ENCODE data around the gene CCDC7. TPM values are rescaled to one million over a fixed set of nuclear protein-coding genes. Genes with fewer than 3 reads are reported as not detected.
"Not testable (repeated sequence)": the region's sequence is repeated elsewhere in the genome, so short reads cannot be mapped to it uniquely, and the experiment has no call there.

The CCDC7 gene
- total RNA-seq: 10 to 100 TPM in 6 of 8 experiments, 1 to 10 TPM in 2; 4.1 to 59.0 (median 19.5) TPM

- in situ Hi-C loops (cut with MboI; ENCODE audit: low pct_unique_long_range_greater_than_20kb in 2 of 9, low sequenced_read_pairs in 9 of 9, unreplicated experiment in 9 of 9): no loop called here
- H3K4me3 ChIP-seq: peak within 1 kb of the TSS; percentile 45 to 84 (median 66)
- peak; percentile 94 to 98 (median 96) for ATAC-seq (replicated peaks in 6 of 8)
- H3K27ac ChIP-seq: peak within 1 kb of the TSS; percentile 87 to 97
- peaks cover 9 to 15% of the 10 kb centered on the region in 2 donors for H3K4me1 ChIP-seq (replicated peaks in 1 of 2)
- 0 to 7% (median 0%) methylated on average over 2 to 12 of the region's 53 CpGs; no CpG with 5 or more reads in 1 of the 10 experiments for WGBS, 10 experiments
Measured at GRCh38 chr10:32445740-32446535, at the start of gene CCDC7. Gene CCDC7, plus strand, starts transcription at chr10:32446140. Its CDS starts 5,503 bp downstream, at chr10:32451643.

DNA sequence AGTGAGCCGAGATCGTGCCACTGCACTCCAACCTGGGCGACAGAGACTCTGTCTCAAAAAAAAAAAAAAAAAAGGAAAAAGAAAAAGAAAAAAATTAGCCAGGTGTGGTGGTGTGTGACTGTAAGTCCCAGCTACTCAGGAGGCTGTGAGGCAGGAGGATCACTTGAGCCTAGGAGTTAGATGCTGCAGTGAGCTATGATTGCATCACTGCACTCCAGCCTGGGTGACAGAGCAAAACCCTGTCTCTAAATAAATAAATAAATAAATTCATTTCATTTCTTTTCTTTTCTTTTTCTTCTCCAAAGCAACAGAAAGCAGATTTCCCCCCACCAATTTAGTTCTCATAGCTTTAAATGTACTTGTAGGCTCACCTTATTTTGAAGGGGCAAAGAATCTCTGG, 48.8 kb upstream of the CCDC7 start:
- ATAC-seq (replicated peaks in 6 of 8); H3K27ac ChIP-seq; H3K4me3 ChIP-seq; in situ Hi-C loops (cut with MboI; ENCODE audit: low pct_unique_long_range_greater_than_20kb in 2 of 9, low sequenced_read_pairs in 9 of 9, unreplicated experiment in 9 of 9); H3K4me1 ChIP-seq (replicated peaks in 1 of 2): not testable (repeated sequence)
- WGBS, 10 experiments: 92 to 100% (median 100%) methylated on average over 1 to 3 of the region's 3 CpGs; no CpG with 5 or more reads in 7 of the 10 experiments

DNA sequence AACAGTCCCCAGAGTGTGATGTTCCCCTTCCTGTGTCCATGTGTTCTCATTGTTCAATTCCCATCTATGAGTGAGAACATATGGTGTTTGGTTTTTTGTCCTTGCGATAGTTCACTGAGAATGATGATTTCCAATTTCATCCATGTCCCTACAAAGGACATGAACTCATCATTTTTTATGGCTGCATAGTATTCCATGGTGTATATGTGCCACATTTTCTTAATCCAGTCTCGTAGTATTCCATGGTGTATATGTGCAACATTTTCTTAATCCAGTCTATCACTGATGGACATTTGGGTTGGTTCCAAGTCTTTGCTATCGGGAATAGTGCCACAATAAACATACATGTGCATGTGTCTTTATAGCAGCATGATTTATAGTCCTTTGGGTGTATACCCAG, 46.2 kb upstream of the CCDC7 start:
- ATAC-seq (replicated peaks in 6 of 8); H3K4me1 ChIP-seq (replicated peaks in 1 of 2); H3K27ac ChIP-seq; in situ Hi-C loops (cut with MboI; ENCODE audit: low pct_unique_long_range_greater_than_20kb in 2 of 9, low sequenced_read_pairs in 9 of 9, unreplicated experiment in 9 of 9); H3K4me3 ChIP-seq: not testable (repeated sequence)
- WGBS, 10 experiments: 24 to 100% methylated on average over 1 to 2 of the region's 3 CpGs; no CpG with 5 or more reads in 8 of the 10 experiments

DNA sequence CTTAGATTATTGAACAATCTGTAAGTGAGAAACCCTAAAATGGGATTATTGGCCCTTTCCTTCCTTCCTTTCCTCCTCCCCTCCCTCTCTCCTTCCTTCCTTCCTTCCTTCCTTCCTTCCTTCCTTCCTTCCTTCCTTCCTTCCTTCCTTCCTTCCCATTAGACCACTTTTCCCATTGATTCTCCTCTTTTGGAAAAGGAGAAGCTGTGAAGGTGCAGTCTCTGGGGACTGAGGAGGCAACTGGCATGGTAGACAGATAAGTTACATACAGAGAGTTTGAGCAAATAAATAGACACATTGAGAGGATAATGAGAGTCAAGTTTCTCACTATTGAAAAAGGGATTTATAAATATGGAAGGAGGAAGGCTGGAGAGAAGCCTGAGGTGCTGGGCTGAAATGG, 45.0 kb upstream of the CCDC7 start:
- no peak for ATAC-seq (replicated peaks in 6 of 8)
- Histone ChIP-seq H3K4me1 (replicated peaks in 1 of 2) (no peaks in the 10 kb centered on the region), H3K27ac (no peak overlapping the region), H3K4me3 (no peak overlapping the region)
- in situ Hi-C loops (cut with MboI; ENCODE audit: low pct_unique_long_range_greater_than_20kb in 2 of 9, low sequenced_read_pairs in 9 of 9, unreplicated experiment in 9 of 9): no loop called here

- no peak for ATAC-seq (replicated peaks in 6 of 8)
- no peaks in the 10 kb centered on the region for H3K4me1 ChIP-seq (replicated peaks in 1 of 2)
- WGBS, 10 experiments: 0 to 100% (median 84%) methylated on average over 1 to 4 of the region's 4 CpGs
- no peak overlapping the region for H3K4me3 ChIP-seq
- in situ Hi-C loops (cut with MboI; ENCODE audit: low pct_unique_long_range_greater_than_20kb in 2 of 9, low sequenced_read_pairs in 9 of 9, unreplicated experiment in 9 of 9): no loop called here
- H3K27ac ChIP-seq: no peak overlapping the region
Measured at GRCh38 chr10:32402499-32402898, 43.4 kb upstream of the CCDC7 start.

- in situ Hi-C loops (cut with MboI; ENCODE audit: low pct_unique_long_range_greater_than_20kb in 2 of 9, low sequenced_read_pairs in 9 of 9, unreplicated experiment in 9 of 9): no loop called here
- Histone ChIP-seq H3K4me1 (replicated peaks in 1 of 2) (no peaks in the 10 kb centered on the region), H3K27ac (no peak overlapping the region), H3K4me3 (no peak overlapping the region)
- 100% methylated on average over 2 of the region's 2 CpGs; no CpG with 5 or more reads in 9 of the 10 experiments for WGBS, 10 experiments
- no peak for ATAC-seq (replicated peaks in 6 of 8)
Measured at GRCh38 chr10:32403091-32403490, 42.8 kb upstream of the CCDC7 start.

GRCh38 chr10:32408690-32409089, 37.2 kb upstream of the CCDC7 start:
- no peak overlapping the region for H3K4me3 ChIP-seq
- no peak overlapping the region for H3K27ac ChIP-seq
- ATAC-seq (replicated peaks in 6 of 8): no peak
- H3K4me1 ChIP-seq (replicated peaks in 1 of 2): no peaks in the 10 kb centered on the region
- 39 to 100% (median 87%) methylated on average over 1 to 4 of the region's 5 CpGs; no CpG with 5 or more reads in 1 of the 10 experiments for WGBS, 10 experiments
- in situ Hi-C loops (cut with MboI; ENCODE audit: low pct_unique_long_range_greater_than_20kb in 2 of 9, low sequenced_read_pairs in 9 of 9, unreplicated experiment in 9 of 9): no loop called here

DNA sequence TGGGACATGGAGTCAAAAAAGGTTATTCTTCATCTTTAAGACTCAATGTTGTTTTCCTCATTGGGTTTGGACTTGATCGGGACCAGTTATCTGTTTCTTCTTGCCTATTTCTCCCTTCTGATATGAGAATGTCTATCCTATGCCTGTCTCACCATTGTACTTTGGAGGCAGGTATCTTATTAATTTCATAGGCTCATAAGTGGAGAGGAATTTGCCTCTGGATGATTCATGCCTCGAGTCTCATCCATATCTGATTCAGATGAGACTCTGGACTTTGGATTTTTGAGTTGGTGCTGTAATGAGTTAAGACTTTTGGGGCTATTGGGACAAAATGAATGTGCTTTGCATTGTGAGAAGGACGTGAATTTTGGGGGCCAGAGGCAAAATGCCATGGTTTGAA, 36.2 kb upstream of the CCDC7 start:
- Histone ChIP-seq H3K27ac (no peak overlapping the region), H3K4me1 (replicated peaks in 1 of 2) (no peaks in the 10 kb centered on the region), H3K4me3 (no peak overlapping the region)
- WGBS, 10 experiments: 39 to 100% (median 68%) methylated on average over 1 to 3 of the region's 3 CpGs
- in situ Hi-C loops (cut with MboI; ENCODE audit: low pct_unique_long_range_greater_than_20kb in 2 of 9, low sequenced_read_pairs in 9 of 9, unreplicated experiment in 9 of 9): no loop called here
- ATAC-seq (replicated peaks in 6 of 8): no peak

DNA sequence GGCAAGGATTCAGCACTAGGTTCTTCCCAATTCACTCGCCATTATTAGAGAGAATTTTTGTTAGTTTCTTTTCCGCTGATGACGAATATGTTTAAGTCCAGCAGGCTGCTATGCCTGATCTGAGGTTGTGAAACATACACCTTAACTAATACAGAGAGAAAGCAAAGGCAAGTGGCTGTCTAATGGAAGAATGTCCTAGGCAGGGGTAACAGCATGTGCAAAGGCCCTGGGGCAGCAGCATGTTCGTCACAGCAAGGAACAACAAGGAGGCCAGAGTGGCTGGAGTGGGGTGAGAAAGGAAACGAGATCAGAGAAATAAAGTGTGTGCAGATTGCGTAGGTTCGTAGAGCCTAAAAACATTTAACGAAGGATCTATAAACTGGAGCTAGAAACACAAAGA, 35.4 kb upstream of the CCDC7 start:
- 77 to 100% (median 94%) methylated on average over 1 to 8 of the region's 8 CpGs for WGBS, 10 experiments
- Histone ChIP-seq H3K27ac (no peak overlapping the region), H3K4me3 (no peak overlapping the region), H3K4me1 (replicated peaks in 1 of 2) (no peaks in the 10 kb centered on the region)
- in situ Hi-C loops (cut with MboI; ENCODE audit: low pct_unique_long_range_greater_than_20kb in 2 of 9, low sequenced_read_pairs in 9 of 9, unreplicated experiment in 9 of 9): no loop called here
- no peak for ATAC-seq (replicated peaks in 6 of 8)

GRCh38 chr10:32411797-32412498, 34.0 kb upstream of the CCDC7 start:
- ATAC-seq (replicated peaks in 6 of 8): no peak
- in situ Hi-C loops (cut with MboI; ENCODE audit: low pct_unique_long_range_greater_than_20kb in 2 of 9, low sequenced_read_pairs in 9 of 9, unreplicated experiment in 9 of 9): no loop called here
- WGBS, 10 experiments: 56 to 100% (median 80%) methylated on average over 1 to 2 of the region's 2 CpGs; no CpG with 5 or more reads in 3 of the 10 experiments
- H3K4me1 ChIP-seq (replicated peaks in 1 of 2): no peaks in the 10 kb centered on the region
- H3K27ac ChIP-seq: no peak overlapping the region
- H3K4me3 ChIP-seq: no peak overlapping the region

GRCh38 chr10:32412499-32412853, 33.5 kb upstream of the CCDC7 start:
- ATAC-seq (replicated peaks in 6 of 8): no peak
- Histone ChIP-seq H3K4me3 (no peak overlapping the region), H3K4me1 (replicated peaks in 1 of 2) (no peaks in the 10 kb centered on the region), H3K27ac (no peak overlapping the region)
- WGBS, 10 experiments: 20 to 100% (median 71%) methylated on average over 1 to 2 of the region's 2 CpGs; no CpG with 5 or more reads in 3 of the 10 experiments
- in situ Hi-C loops (cut with MboI; ENCODE audit: low pct_unique_long_range_greater_than_20kb in 2 of 9, low sequenced_read_pairs in 9 of 9, unreplicated experiment in 9 of 9): no loop called here

DNA sequence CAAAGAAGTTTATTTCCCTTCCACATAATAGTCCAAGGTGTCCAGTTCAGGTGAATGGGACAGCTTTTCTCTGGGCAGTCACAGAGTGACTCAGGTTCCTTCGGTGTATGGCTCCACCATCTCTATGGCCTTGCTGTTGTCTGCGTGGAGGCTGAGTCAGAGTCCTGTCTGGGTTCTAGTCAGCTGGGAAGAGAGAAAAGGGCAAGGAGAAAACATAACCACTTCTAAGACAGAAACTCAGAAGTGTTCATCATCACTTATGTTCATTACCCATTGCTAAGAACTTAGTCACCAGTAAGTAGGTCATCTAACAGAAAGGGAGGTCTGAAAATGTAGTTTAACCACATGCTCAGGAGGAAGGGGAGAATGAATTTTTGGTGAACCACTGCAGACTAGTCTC, 32.4 kb upstream of the CCDC7 start:
- in situ Hi-C loops (cut with MboI; ENCODE audit: low pct_unique_long_range_greater_than_20kb in 2 of 9, low sequenced_read_pairs in 9 of 9, unreplicated experiment in 9 of 9): no loop called here
- 0 to 100% (median 60%) methylated on average over 1 to 2 of the region's 2 CpGs; no CpG with 5 or more reads in 5 of the 10 experiments for WGBS, 10 experiments
- peak in 2 of 8 experiments; percentile 48 to 66 for ATAC-seq (replicated peaks in 6 of 8)

DNA sequence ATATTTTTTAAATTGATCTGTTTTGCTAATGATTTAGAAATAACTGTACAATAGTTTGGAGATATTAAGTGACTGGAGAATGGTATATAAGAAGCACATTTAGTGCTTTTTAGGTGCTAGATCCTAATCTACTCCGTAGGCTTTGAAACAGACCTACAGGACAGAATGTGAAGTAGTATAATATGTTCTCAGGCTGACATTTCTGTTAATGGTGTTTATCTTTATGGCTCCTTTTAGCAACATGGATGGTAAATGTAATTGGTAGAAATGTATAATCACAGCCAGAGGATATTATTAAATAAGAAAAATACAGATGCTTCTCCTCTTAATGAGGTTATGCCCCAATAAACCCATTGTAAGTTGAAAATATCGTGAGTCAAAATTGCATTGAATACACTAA, 30.6 kb upstream of the CCDC7 start:
- H3K27ac ChIP-seq: no peak overlapping the region
- H3K4me3 ChIP-seq: no peak overlapping the region
- 60 to 100% (median 90%) methylated on average over 1 to 2 of the region's 2 CpGs for WGBS, 10 experiments
- in situ Hi-C loops (cut with MboI; ENCODE audit: low pct_unique_long_range_greater_than_20kb in 2 of 9, low sequenced_read_pairs in 9 of 9, unreplicated experiment in 9 of 9): no loop called here
- H3K4me1 ChIP-seq (replicated peaks in 1 of 2): no peaks in the 10 kb centered on the region
- no peak for ATAC-seq (replicated peaks in 6 of 8)

More for the DNA sequence above, 32.4 kb upstream of the CCDC7 start:
- Histone ChIP-seq H3K4me1 (replicated peaks in 1 of 2) (no peaks in the 10 kb centered on the region), H3K27ac (no peak overlapping the region), H3K4me3 (no peak overlapping the region)

Data from motor neuron (in vitro differentiated cells).